ENCODE data around the gene SDC1. TPM values are rescaled to one million over a fixed set of nuclear protein-coding genes. Genes with fewer than 3 reads are reported as not detected.

Gene SDC1
- total RNA-seq, 1 donor from 2014 or later = 0.98 TPM

GRCh38 chr2:20189299-20189931, 35.5 kb downstream of the SDC1 start:
- intact Hi-C loops (cut with DNase I) = no loop called here
- ATAC-seq (no peak), DNase-seq (ENCODE audit: low spot score) (no peak)

- DNase-seq (ENCODE audit: low spot score) = no peak
- ATAC-seq = no peak
- intact Hi-C loops (cut with DNase I) = no loop called here
Measured at GRCh38 chr2:20188851-20189250, 36.1 kb downstream of the SDC1 start.

- ATAC-seq (no peak), DNase-seq (ENCODE audit: low spot score) (no peak)
- intact Hi-C loops (cut with DNase I) = no loop called here
Measured at GRCh38 chr2:20188201-20188600, 36.7 kb downstream of the SDC1 start.

GRCh38 chr2:20187331-20187730, 37.6 kb downstream of the SDC1 start:
- intact Hi-C loops (cut with DNase I) = no loop called here

GRCh38 chr2:20186855-20187187, 38.1 kb downstream of the SDC1 start:
- intact Hi-C loops (cut with DNase I) = no loop called here
- no peak for ATAC-seq
- no peak for DNase-seq (ENCODE audit: low spot score)

More at GRCh38 chr2:20187331-20187730, 37.6 kb downstream of the SDC1 start:
- DNase-seq (ENCODE audit: low spot score) (no peak), ATAC-seq (no peak)

DNA sequence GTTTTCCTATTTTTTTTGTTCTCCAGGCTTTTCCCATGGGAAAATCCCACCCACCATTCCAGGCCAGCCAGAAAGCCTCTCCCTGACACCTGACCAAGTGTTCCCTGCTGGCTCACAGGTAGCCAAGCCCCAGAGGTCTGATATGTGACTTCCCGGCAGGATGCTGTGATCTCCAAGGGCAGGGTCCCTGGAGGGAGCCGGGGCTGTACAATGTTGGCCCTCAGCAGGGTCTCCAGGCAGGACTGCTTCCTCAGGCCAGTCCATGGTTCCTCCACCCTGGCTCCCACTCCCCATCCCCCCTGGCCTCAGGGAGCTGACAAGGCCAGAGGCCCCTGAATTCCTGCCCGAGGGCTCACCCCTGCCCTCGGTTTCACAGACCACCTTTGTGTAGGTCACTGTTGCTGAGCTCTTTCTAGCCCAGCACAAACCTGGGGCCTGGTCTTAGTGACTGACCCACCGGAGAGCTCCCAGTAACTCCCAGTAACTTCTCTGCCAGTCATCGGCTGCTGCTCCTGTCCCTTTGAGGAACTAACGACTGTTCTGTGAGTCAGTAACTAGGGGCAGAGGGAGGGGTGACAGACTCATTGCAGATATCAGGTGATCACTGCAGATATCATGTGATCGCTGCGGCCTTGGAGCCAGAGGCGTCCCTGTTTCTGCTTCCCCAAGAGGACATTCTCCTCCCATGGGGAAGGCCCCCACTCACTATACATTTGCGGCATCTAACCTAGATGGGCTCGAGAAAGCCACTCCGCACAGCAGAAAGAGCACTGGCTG, 38.7 kb downstream of the SDC1 start:
- peak; percentile 56 for ATAC-seq
- intact Hi-C loops (cut with DNase I) = no loop called here
- DNase-seq (ENCODE audit: low spot score) = no peak

- ATAC-seq = peak; percentile 33
- intact Hi-C loops (cut with DNase I) = no loop called here
- no peak for DNase-seq (ENCODE audit: low spot score)
Measured at GRCh38 chr2:20185176-20186022, 39.5 kb downstream of the SDC1 start.

- DNase-seq (ENCODE audit: low spot score) (no peak), ATAC-seq (no peak)
- intact Hi-C loops (cut with DNase I) = no loop called here
Measured at GRCh38 chr2:20184067-20184938, 40.6 kb downstream of the SDC1 start.

- DNase-seq (ENCODE audit: low spot score) = no peak
- no peak for ATAC-seq
- intact Hi-C loops (cut with DNase I) = no loop called here
Measured at GRCh38 chr2:20183373-20183772, 41.6 kb downstream of the SDC1 start.

DNA sequence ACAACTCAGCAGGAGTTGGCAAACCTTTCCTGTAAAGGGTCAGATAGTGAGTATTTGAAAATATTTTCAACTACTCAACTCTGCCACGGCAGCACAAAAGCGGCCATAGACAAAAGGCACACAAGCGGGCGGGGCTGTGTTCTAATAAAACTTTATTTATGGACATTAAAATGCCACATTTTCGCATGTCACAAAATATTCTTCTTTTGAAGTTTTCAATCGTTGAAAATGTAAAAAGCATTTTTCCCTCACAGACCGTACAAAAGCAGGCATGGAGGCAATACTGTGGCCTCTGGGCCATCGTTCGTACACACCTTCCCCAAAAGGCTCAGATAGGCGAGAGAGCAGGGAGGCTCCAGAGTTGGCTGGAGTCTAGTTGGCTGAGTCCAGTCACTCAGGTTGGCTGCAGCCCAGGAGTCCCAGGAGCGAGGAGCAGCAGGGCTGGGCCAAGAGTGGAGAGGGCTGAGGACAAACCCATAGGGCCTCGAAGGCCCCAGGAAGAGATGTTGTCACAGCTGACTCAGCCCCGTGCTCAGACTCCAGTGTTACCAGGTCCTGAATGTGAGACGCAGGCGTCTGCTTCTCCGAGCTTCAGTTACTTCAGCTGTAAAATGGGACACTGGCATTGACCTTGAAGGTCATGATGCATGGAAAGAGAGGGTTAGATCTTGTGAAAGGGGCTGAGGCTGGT, 42.5 kb downstream of the SDC1 start:
- intact Hi-C loops (cut with DNase I) = no loop called here
- no peak for DNase-seq (ENCODE audit: low spot score)
- ATAC-seq = no peak

DNA sequence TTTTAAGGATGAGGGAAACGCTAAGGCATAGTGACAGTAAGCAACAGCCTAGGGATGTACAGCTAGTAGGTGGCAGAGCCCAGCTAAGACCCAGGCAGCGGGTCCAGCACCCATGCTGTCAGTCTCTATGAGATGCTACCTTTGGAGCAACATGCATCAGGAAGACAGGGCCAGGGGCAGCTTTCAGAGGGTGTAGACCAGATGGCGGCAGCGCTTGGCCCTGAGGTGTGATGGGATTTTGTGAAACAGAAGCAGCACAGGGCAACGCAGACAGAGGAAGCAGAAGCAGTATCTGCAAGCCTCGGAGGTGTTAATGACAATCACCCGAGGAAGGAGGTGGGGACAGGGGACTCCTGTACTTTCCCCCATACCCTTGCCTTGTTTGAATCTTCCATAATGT, 43.2 kb downstream of the SDC1 start:
- ATAC-seq (no peak), DNase-seq (ENCODE audit: low spot score) (no peak)

GRCh38 chr2:20180676-20181648, 44.0 kb downstream of the SDC1 start:
- no peak for ATAC-seq
- peak; percentile 13 for DNase-seq (ENCODE audit: low spot score)
- intact Hi-C loops (cut with DNase I) = no loop called here

More for the DNA sequence above, 43.2 kb downstream of the SDC1 start:
- intact Hi-C loops (cut with DNase I) = no loop called here

- DNase-seq (ENCODE audit: low spot score) (peak; percentile 51), ATAC-seq (no peak)
- intact Hi-C loops (cut with DNase I) = no loop called here
Measured at GRCh38 chr2:20179755-20180594, 45.0 kb downstream of the SDC1 start.

DNA sequence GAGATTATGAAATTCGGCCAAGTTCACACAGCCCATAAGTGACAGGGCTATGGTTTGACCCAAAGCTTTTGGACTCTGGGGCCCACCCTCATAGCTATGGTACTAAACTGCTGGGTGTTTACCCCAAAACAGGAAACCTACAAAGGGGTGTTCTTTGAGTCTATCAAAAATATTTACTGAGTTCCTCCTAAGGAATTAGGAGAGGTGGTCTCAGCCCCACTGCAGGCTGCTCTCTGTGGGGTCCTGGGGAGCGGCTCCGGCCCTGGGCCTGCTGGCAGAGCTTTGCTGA, 45.5 kb downstream of the SDC1 start:
- peak; percentile 6 for DNase-seq (ENCODE audit: low spot score)
- intact Hi-C loops (cut with DNase I) = no loop called here
- ATAC-seq = no peak

DNA sequence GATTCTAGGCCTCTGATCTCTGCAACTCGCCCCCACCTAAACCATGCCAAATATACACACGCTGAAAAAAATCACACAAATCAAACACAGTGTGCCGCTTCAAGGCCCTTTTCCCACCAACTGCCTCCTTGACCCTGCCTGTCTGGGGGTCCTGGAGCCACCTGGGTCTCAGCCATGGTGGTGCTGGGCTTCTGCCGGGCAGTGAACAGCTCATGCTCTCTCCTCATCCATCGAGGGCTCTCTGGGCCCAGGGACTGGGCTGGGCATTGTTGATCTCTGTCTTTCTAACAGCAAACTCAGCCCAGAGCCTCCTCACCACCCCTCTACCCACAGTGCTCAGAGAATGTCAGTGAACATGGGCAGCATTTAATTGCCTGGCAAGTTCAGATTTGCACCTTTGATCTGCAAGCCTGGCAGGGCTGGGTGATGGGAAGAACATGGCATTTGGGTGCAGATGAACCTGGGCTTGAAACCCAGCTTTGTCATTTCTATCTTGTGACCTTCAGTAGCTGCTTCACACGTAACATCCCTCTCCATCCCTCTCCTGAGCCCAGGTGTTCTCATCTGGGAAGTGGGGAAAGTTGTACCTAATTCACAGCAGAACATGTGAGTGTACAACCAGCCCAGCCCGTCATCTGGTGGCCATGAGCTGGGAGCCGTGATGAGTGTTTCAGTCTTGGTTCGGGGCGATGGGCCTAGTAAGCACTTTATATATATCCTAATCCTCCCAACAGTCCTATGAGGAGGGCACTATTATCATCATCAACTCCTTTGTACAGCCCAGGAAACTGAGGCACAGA, 46.1 kb downstream of the SDC1 start:
- intact Hi-C loops (cut with DNase I) = no loop called here
- ATAC-seq (no peak), DNase-seq (ENCODE audit: low spot score) (peak; percentile 34)

- no peak for ATAC-seq
- no peak for DNase-seq (ENCODE audit: low spot score)
- intact Hi-C loops (cut with DNase I) = no loop called here
Measured at GRCh38 chr2:20178249-20178607, 46.7 kb downstream of the SDC1 start.

Measured in sciatic nerve (tissue), 2 donors.